ENCODE data around the gene CELF4.
"Not testable (repeated sequence)": the region's sequence is repeated elsewhere in the genome, so short reads cannot be mapped to it uniquely, and the experiment has no call there.

The CELF4 gene

GRCh38 chr18:37489011-37489410, 76.6 kb downstream of the CELF4 start:
- DNase-seq: no peak

- no peak for DNase-seq
Observed at GRCh38 chr18:37487400-37487867, 78.2 kb downstream of the CELF4 start.

- DNase-seq: no peak
Observed at GRCh38 chr18:37486848-37487247, 78.8 kb downstream of the CELF4 start.

- peak; percentile 11 for DNase-seq
Observed at GRCh38 chr18:37484983-37485834, 80.4 kb downstream of the CELF4 start.

GRCh38 chr18:37483984-37484819, 81.4 kb downstream of the CELF4 start:
- DNase-seq: no peak

DNA sequence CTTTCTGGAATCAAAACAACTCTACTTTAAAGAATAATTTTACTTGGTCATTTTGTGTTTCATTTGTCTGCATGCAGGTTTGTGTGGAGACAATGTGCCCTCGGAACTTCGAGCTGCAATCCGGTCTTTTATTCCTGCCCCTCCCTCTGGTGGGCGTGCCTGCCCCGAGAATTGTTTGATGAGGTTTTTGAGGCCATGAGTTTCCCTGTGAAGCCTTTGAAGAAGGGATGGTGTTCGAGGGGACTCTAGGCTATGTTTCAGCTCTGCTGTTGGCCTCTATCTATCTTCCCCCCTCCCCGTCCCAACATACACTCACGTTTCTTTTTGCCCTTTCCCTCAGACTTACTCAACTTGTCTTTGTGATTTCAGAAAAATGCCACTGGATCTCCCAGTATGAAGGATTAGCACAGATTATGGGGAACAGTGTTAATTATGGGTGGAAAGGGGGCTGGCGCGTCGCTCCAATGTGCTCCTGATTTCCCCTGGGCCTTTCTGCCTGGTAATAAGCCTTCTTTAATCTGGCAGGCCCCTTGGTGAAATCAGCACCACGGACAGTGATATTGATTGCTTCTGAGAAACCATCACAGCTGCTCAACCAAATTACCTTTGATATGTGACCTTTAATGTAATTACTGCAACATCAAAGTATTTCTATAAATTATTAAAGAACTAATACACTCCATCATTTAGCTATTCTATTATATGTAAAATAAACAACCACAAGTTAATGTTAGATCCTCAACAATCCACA, 82.2 kb downstream of the CELF4 start:
- DNase-seq: peak; percentile 21

DNA sequence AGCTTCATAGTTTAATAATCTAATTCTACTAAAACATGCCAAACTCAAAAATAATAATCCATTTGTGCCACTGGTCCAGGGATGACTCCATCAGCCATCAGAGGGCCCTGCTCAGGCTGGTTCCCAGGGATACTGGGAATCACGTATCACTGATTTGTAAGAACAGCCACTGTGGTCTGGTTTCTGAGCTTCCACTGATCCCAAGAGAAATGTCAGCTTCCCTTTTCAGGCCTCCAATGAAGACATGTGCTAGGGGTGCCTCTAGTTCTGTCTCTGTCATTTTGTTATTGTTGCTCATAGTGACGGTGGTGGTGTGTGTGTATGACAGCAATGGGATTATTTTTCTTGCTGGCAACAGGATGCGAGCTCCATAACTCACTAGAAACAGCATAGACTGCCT, 83.2 kb downstream of the CELF4 start:
- no peak for DNase-seq

DNA sequence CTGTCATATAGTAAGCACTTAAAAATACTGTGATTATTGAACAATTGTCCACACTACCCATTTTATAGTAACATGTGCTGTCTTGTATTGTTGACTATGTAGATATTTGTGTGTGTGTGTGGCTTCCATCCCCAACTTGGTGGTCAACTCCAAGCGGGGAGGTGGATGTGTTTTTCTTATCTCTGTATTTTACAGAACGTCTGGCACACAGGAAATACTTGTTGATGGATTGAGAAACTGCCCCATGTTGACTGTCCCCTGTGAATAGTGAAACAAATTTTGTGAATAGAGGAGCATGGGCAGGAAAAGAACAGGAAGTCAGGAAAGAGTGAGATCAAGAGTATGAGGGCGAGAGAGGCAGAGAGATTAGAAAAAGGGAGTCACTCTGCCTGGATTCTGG, 83.6 kb downstream of the CELF4 start:
- DNase-seq: no peak

- no peak for DNase-seq
Observed at GRCh38 chr18:37481491-37481890, 84.1 kb downstream of the CELF4 start.

GRCh38 chr18:37481072-37481471, 84.5 kb downstream of the CELF4 start:
- DNase-seq: no peak

DNA sequence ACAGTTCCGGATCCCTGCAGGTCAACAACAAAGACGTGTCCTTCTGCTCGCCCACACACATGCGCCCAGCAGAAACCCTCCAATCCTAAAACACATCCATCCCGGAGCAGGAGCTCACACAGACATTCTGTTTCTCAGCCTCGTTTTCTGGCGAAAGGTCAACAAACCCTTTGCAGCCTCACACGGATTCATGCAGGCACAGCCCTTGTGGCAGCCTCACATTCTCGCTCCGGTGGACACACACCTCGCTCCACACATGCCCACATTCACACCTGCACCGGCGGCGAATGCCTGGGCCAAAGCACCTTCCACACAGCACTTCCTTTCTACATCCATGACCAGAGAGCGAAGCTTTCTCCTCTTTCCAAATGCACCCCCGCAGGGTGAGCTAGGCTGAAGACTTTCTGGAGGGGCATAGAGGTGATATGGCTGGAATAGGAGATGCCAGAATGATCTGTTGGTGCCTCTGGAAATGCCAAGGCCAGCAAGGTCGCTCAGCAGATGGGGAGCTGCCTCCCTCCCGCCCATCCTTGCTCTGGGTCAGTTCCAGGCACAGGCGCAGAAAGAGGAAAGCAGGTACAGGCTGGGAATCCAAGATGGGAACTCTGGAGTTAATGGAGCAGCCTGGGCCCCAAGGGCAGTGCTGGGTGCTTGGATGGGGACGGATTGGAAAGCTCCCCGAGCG, 88.8 kb downstream of the CELF4 start:
- DNase-seq: no peak

GRCh38 chr18:37476182-37476581, 89.4 kb downstream of the CELF4 start:
- DNase-seq: peak; percentile 15

- no peak for DNase-seq
Observed at GRCh38 chr18:37473195-37473840, 92.3 kb downstream of the CELF4 start.

GRCh38 chr18:37471637-37472036, 94.0 kb downstream of the CELF4 start:
- DNase-seq: no peak

GRCh38 chr18:37470986-37471385, 94.6 kb downstream of the CELF4 start:
- DNase-seq: no peak

GRCh38 chr18:37467002-37467662, 98.5 kb downstream of the CELF4 start:
- no peak for DNase-seq

GRCh38 chr18:37465958-37466357, 99.6 kb downstream of the CELF4 start:
- no peak for DNase-seq

DNA sequence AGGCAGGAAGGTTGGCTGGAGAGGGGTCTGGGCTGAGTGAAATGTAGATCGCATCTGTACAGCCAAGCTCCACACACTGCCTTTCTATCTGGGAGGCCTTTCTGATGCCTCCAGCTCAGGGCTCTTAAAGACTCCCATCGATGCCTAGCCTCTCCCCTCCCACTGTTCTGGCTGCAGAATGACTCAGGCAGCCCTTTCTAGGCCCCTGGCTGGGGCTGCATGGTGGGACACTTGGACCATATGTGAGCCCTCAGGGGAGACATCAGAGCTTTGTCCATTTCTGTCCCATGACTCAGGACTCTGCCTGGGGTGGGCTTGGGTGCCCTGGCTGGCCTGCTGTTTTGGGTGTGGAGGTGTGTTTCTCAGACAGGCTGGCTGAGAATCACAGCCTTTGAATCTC, 101.3 kb downstream of the CELF4 start:
- DNase-seq: no peak

DNA sequence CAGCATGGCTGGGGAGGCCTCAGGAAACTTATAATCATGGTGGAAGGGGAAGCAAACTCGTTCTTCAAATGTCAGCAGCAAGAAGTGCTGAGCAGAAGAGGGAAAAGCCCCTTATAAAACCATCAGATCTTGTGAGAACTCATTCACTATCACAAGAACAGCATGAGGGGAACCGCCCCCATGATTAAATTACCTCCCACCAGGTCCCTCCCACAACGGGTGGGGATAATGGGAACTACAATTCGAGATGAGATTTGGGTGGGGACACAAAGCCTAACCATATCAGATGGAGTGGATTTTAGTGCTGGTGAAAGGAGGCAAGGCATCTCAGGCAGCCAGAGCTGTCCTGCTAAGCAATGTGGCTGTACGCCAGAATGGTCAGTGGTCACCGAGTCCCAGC, 104.3 kb downstream of the CELF4 start:
- DNase-seq: not testable (repeated sequence)

DNA sequence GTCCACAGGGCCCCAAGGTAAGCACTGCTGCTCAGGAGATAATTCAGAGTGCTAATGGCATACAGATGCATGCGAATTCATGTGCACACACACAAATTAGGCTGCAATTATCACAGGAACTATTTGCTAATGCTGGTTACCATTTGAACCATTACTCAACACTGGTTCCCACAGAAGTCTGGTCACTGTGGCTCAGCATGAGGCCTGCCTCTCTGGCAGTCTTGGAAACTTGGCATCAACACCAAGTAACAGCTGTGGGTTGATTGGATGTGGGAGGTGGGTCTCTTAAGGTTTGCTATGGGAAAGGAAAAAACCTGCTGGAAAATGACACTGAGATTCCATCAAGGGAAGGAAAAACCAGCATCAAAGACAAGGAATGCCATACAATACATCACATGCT, 105.0 kb downstream of the CELF4 start:
- no peak for DNase-seq

DNA sequence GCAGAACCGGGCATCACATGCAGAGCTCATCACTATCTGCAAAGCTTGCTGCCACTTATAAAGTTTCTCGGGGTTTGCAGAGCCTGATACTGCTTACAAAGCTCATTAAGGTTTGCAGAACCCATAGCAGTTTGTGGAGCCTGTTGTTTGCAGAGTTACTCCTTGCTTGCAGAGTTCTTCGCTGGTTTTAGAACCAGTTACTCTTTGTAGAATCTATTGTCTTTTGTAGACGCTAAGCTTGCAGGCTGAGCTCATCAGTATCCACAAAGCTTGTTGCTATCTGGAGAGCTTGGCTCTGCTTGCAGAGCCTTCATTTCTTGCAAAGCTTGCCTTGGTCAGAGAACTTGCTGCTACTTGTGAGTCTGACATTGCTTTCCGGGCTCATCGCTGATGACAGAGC, 106.9 kb downstream of the CELF4 start:
- no peak for DNase-seq

DNA sequence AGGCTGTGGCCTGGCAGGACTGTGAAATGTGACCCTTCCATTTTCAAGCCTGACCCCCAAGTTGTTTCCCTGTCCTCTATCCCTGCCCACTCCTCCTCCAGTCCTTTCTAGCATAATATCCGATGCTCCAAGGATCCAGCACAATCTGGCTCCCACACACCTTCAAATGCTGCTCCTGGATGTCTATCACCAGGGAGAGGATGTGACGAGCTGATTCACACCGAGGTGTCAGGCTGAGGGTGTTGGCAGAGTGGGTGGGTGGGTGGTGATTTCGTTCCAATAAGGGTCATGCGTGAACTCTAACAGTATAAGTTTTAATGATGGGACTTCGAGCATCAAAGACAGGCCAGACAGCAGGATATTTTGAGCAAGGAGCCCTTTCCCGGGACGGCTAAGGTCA, 107.8 kb downstream of the CELF4 start:
- no peak for DNase-seq
